ENCODE measurements around the gene VPS52. TPM values are rescaled to one million over a fixed set of nuclear protein-coding genes. Genes with fewer than 3 reads are reported as not detected.

Gene VPS52
- total RNA-seq, 1 experiment from 2014 or later = 58.2 TPM

- Histone ChIP-seq H3K4me1 (ENCODE audit: control insufficient read depth in 1 of 2, insufficient read depth in 2 of 2, low read length in 2 of 2) (peaks cover 27 to 35% of the 10 kb centered on the region in 2 experiments), H4K20me1 (ENCODE audit: insufficient read depth) (no peaks in the 10 kb centered on the region), H3K27ac (ENCODE audit: low read depth, low read length) (peak overlapping the region; percentile 89), H3K27me3 (ENCODE audit: insufficient read depth, low read length) (no peaks in the 10 kb centered on the region), H3K36me3 (ENCODE audit: control insufficient read depth in 1 of 2, insufficient read depth in 2 of 2, low read length in 2 of 2) (peaks cover 0 to 3% of the 10 kb centered on the region in 2 experiments; a peak in 1 of 4 replicates), H3K4me2 (ENCODE audit: low read length) (peak overlapping the region; percentile 95), H3K9ac (ENCODE audit: low read length) (peak overlapping the region; percentile 92), H2AFZ (ENCODE audit: low read depth, low read length, poor library complexity, severe bottlenecking) (no peak overlapping the region), H3K4me3 (replicated peaks in 1 of 2; ENCODE audit: low read depth in 1 of 2, low read length in 2 of 2) (peak overlapping the region; percentile 78 to 91), H3K79me2 (ENCODE audit: insufficient read depth, low read length) (peaks cover 29% of the 10 kb centered on the region), H3K9me2 (ENCODE audit: insufficient read depth) (no peaks in the 10 kb centered on the region), H3K9me3 (ENCODE audit: control insufficient read depth in 1 of 2, insufficient read depth in 1 of 2, low read depth in 1 of 2, low read length in 2 of 2) (no peaks in the 10 kb centered on the region)
- ChIA-PET RAD21 (ENCODE audit: low non-redundant PET in 1 of 2, low total read pairs in 2 of 2, uncharacterized antibody in 2 of 2, unreplicated experiment in 2 of 2) (no interaction called here), CTCF (interaction anchor here (1.0 kb wide), 1 partner anchor 13 kb away, joined by 3 read pairs; the partner anchor contains the start of gene RGL2), POLR2A (no interaction called here)
- no TSS peak for BruUV-seq (replicated peaks)
- DNase-seq (ENCODE audit: low read depth, low spot score) = peak; percentile 59
- peak; percentile 47 for ATAC-seq
- TF ChIP-seq EZH2phosphoT487 (IDR thresholded peaks at IDR 0.05; ENCODE audit: borderline replicate concordance) (no peak), ELF1 (IDR thresholded peaks at IDR 0.05; ENCODE audit: borderline replicate concordance, low read depth) (no peak), ZBTB33 (IDR thresholded peaks at IDR 0.05; ENCODE audit: extremely low read depth, insufficient replicate concordance, low read length) (no peak), EZH2 (IDR thresholded peaks at IDR 0.05) (no peak), REST (IDR thresholded peaks at IDR 0.05; ENCODE audit: low read depth) (no peak)
- TF ChIP-seq, protein P1, sequence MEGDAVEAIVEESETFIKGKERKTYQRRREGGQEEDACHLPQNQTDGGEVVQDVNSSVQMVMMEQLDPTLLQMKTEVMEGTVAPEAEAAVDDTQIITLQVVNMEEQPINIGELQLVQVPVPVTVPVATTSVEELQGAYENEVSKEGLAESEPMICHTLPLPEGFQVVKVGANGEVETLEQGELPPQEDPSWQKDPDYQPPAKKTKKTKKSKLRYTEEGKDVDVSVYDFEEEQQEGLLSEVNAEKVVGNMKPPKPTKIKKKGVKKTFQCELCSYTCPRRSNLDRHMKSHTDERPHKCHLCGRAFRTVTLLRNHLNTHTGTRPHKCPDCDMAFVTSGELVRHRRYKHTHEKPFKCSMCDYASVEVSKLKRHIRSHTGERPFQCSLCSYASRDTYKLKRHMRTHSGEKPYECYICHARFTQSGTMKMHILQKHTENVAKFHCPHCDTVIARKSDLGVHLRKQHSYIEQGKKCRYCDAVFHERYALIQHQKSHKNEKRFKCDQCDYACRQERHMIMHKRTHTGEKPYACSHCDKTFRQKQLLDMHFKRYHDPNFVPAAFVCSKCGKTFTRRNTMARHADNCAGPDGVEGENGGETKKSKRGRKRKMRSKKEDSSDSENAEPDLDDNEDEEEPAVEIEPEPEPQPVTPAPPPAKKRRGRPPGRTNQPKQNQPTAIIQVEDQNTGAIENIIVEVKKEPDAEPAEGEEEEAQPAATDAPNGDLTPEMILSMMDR (IDR thresholded peaks at IDR 0.05 in 2 of 3, conservative IDR thresholded peaks at IDR 0.05 in 1 of 3; ENCODE audit: borderline replicate concordance in 1 of 3, insufficient read depth in 1 of 3, low read depth in 2 of 3, low read length in 2 of 3) = no peak
- intact Hi-C loops (cut with micrococcal nuclease) = no loop called here
Observed at GRCh38 chr6:33312361-33313104, 40.9 kb upstream of the VPS52 start.

Data from HCT116 (cell line).